ENCODE results near the gene XK.

- TF ChIP-seq CTCF (conservative IDR thresholded peaks at IDR 0.05; ENCODE audit: low read depth, low read length) (no peak), EZH2 (IDR thresholded peaks at IDR 0.05; ENCODE audit: borderline replicate concordance, low read depth, low read length, poor library complexity, severe bottlenecking) (no peak)
Observed at GRCh38 chrX:37763400-37763799, 77.8 kb downstream of the XK start.
